Measurements from ENCODE around the gene HDAC6. TPM values are rescaled to one million over a fixed set of nuclear protein-coding genes. Genes with fewer than 3 reads are reported as not detected.

The HDAC6 gene
- total RNA-seq, 1 experiment from 2014 or later: 44.2 TPM

- intact Hi-C loops (cut with micrococcal nuclease; ENCODE audit: unreplicated experiment): no loop called here
- CTCF ChIA-PET: no interaction called here
Measured at GRCh38 chrX:48806081-48806480, 4.2 kb downstream of the HDAC6 start.

GRCh38 chrX:48813644-48814043, 11.8 kb downstream of the HDAC6 start:
- no TSS peak for BruUV-seq (replicated peaks)
- CTCF ChIA-PET: no interaction called here
- no peak overlapping the region for H3K4me2 ChIP-seq
- no peak for TF ChIP-seq EZH2 (IDR thresholded peaks at IDR 0.05; ENCODE audit: low read depth)
- TF ChIP-seq CTCF (conservative IDR thresholded peaks at IDR 0.05): no peak
- H2AFZ ChIP-seq: no peak overlapping the region
- intact Hi-C loops (cut with micrococcal nuclease; ENCODE audit: unreplicated experiment): no loop called here
- no peaks in the 10 kb centered on the region for H3K27me3 ChIP-seq (ENCODE audit: insufficient read depth, low read depth)
- H3K4me3 ChIP-seq: no peak overlapping the region
- no peaks in the 10 kb centered on the region for H3K4me1 ChIP-seq (replicated peaks; ENCODE audit: insufficient read depth)
- POLR2A ChIA-PET (ENCODE audit: unreplicated experiment): no interaction called here
- H4K20me1 ChIP-seq (ENCODE audit: insufficient read depth): no peaks in the 10 kb centered on the region
- no peaks in the 10 kb centered on the region for H3F3A ChIP-seq (ENCODE audit: insufficient read depth, low read depth)
- H3K9me2 ChIP-seq (ENCODE audit: insufficient read depth): no peaks in the 10 kb centered on the region
- H3K79me2 ChIP-seq (ENCODE audit: low read depth): no peaks in the 10 kb centered on the region
- no peaks in the 10 kb centered on the region for H3K36me3 ChIP-seq (ENCODE audit: low read depth)
- DNase-seq: no peak
- no peaks in the 10 kb centered on the region for H3K9me3 ChIP-seq (ENCODE audit: insufficient read depth, low read depth)
- H3K27ac ChIP-seq: no peak overlapping the region

More at GRCh38 chrX:48806081-48806480, 4.2 kb downstream of the HDAC6 start:
- Histone ChIP-seq H3K9me3 (ENCODE audit: insufficient read depth, low read depth) (no peaks in the 10 kb centered on the region), H3K79me2 (ENCODE audit: low read depth) (no peaks in the 10 kb centered on the region), H3K9me2 (ENCODE audit: insufficient read depth) (no peaks in the 10 kb centered on the region), H3F3A (ENCODE audit: insufficient read depth, low read depth) (no peaks in the 10 kb centered on the region), H2AFZ (no peak overlapping the region), H3K36me3 (ENCODE audit: low read depth) (no peaks in the 10 kb centered on the region), H3K4me3 (no peak overlapping the region), H3K4me2 (no peak overlapping the region), H3K4me1 (replicated peaks; ENCODE audit: insufficient read depth) (no peaks in the 10 kb centered on the region), H4K20me1 (ENCODE audit: insufficient read depth) (no peaks in the 10 kb centered on the region), H3K27me3 (ENCODE audit: insufficient read depth, low read depth) (no peaks in the 10 kb centered on the region), H3K27ac (no peak overlapping the region)
- TF ChIP-seq EZH2 (IDR thresholded peaks at IDR 0.05; ENCODE audit: low read depth) (no peak), CTCF (conservative IDR thresholded peaks at IDR 0.05) (no peak)
- DNase-seq: no peak
- POLR2A ChIA-PET (ENCODE audit: unreplicated experiment): interaction anchor here (0.5 kb wide), 1 partner anchor 85 kb away, joined by 5 read pairs; no protein-coding TSS in a partner anchor
- BruUV-seq (replicated peaks): no TSS peak

DNA sequence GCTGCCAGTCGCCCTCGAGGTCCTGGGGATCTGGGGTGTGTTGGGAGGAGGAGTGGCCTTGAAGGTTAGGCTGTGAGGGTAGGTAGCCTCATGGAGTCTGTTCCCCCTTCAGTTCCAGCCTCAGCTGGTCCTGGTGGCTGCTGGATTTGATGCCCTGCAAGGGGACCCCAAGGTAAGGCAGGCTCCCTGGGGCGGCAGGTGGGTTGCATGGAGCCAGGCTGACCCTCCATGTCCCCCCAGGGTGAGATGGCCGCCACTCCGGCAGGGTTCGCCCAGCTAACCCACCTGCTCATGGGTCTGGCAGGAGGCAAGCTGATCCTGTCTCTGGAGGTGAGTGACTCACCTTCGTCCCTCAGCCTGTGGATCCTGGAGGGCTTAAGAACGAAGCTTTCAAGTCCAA, 12.9 kb downstream of the HDAC6 start:
- no peak overlapping the region for H3K27ac ChIP-seq
- no peaks in the 10 kb centered on the region for H3F3A ChIP-seq (ENCODE audit: insufficient read depth, low read depth)
- H4K20me1 ChIP-seq (ENCODE audit: insufficient read depth): no peaks in the 10 kb centered on the region
- H2AFZ ChIP-seq: no peak overlapping the region
- no TSS peak for BruUV-seq (replicated peaks)
- no peak for DNase-seq
- no peaks in the 10 kb centered on the region for H3K9me3 ChIP-seq (ENCODE audit: insufficient read depth, low read depth)
- H3K27me3 ChIP-seq (ENCODE audit: insufficient read depth, low read depth): no peaks in the 10 kb centered on the region
- H3K36me3 ChIP-seq (ENCODE audit: low read depth): no peaks in the 10 kb centered on the region
- TF ChIP-seq CTCF (conservative IDR thresholded peaks at IDR 0.05) (no peak), EZH2 (IDR thresholded peaks at IDR 0.05; ENCODE audit: low read depth) (no peak)
- H3K4me2 ChIP-seq: no peak overlapping the region
- POLR2A ChIA-PET (ENCODE audit: unreplicated experiment): interaction anchor here (0.6 kb wide), 1 partner anchor 72 kb away, joined by 12 read pairs; no protein-coding TSS in a partner anchor
- H3K4me3 ChIP-seq: no peak overlapping the region
- no peaks in the 10 kb centered on the region for H3K79me2 ChIP-seq (ENCODE audit: low read depth)
- H3K4me1 ChIP-seq (replicated peaks; ENCODE audit: insufficient read depth): no peaks in the 10 kb centered on the region
- no peaks in the 10 kb centered on the region for H3K9me2 ChIP-seq (ENCODE audit: insufficient read depth)
- intact Hi-C loops (cut with micrococcal nuclease; ENCODE audit: unreplicated experiment): no loop called here
- CTCF ChIA-PET: no interaction called here
